Activated T-helper 1 cell treated with Interleukin-2 at 50 U/mL for 16 hours (primary cell): Measurements from ENCODE around the gene ZP1.

Source experiments
- DNase-seq: peaks from one replicate; pipeline ENCODE4 v3.0.0-alpha.2; 2020; ENCODE audit warnings: low read depth

ZP1 gene

GRCh38 chr11:60859616-60860250 lies 7.6 kb upstream of the ZP1 start:
- no peak for DNase-seq

- no peak for DNase-seq
Observed at GRCh38 chr11:60860943-60861342, 6.4 kb upstream of the ZP1 start.

GRCh38 chr11:60862171-60862570 lies 5.2 kb upstream of the ZP1 start:
- no peak for DNase-seq

GRCh38 chr11:60863550-60864521 lies 3.5 kb upstream of the ZP1 start:
- no peak for DNase-seq

GRCh38 chr11:60864856-60865513 lies 2.4 kb upstream of the ZP1 start:
- no peak for DNase-seq

- DNase-seq, result no peak
Observed at GRCh38 chr11:60867871-60868681, 734 bp downstream of the ZP1 start.

- no peak for DNase-seq
Observed at GRCh38 chr11:60868682-60869450, 1.5 kb downstream of the ZP1 start.

GRCh38 chr11:60869451-60869825 lies 2.1 kb downstream of the ZP1 start:
- DNase-seq, result no peak

GRCh38 chr11:60870276-60870675 lies 2.9 kb downstream of the ZP1 start:
- no peak for DNase-seq

- no peak for DNase-seq
Observed at GRCh38 chr11:60870733-60871377, 3.5 kb downstream of the ZP1 start.

GRCh38 chr11:60871378-60872061 lies 4.2 kb downstream of the ZP1 start:
- no peak for DNase-seq

GRCh38 chr11:60872124-60872960 lies 5.0 kb downstream of the ZP1 start:
- DNase-seq, result no peak

- DNase-seq, result no peak
Observed at GRCh38 chr11:60872961-60873524, 5.7 kb downstream of the ZP1 start.

- no peak for DNase-seq
Observed at GRCh38 chr11:60873533-60873932, 6.2 kb downstream of the ZP1 start.

GRCh38 chr11:60874421-60875365 lies 7.4 kb downstream of the ZP1 start:
- no peak for DNase-seq

- DNase-seq, result no peak
Observed at GRCh38 chr11:60875366-60876167, 8.2 kb downstream of the ZP1 start.

GRCh38 chr11:60876168-60876485 lies 8.8 kb downstream of the ZP1 start:
- DNase-seq, result no peak
